Tibial nerve (tissue), 4 donors: Measurements from ENCODE around the gene PLCB2. TPM values are rescaled to one million over a fixed set of nuclear protein-coding genes. Genes with fewer than 3 reads are reported as not detected.

Source experiments
- DNase-seq, 2 donors: peaks; one replicate each; pipeline ENCODE4 v3.0.0-alpha.2; 2019; ENCODE audit warnings: low spot score in 2 of 2
- H3K27ac ChIP-seq, 4 donors: fragments of 200-600 bp; sonication (generic) in 3 of 4; one replicate each; pipeline ENCODE4 v1.5.1; 2017 to 2019; ENCODE audit warnings: mild to moderate bottlenecking in 1 of 4
- H3K27me3 ChIP-seq, 2 donors: fragments of 200-600 bp; sonication (generic) in 1 of 2; one replicate each; pipeline versions ENCODE4 v1.5.1 to v1.6.0; 2017 to 2019
- H3K36me3 ChIP-seq, 3 donors: fragments of 200-600 bp; sonication (generic); one replicate each; pipeline ENCODE4 v1.5.1; 2018 to 2019
- H3K4me1 ChIP-seq, 4 donors: fragments of 200-600 bp; sonication (generic) in 3 of 4; one replicate each; pipeline ENCODE4 v1.5.1; 2017 to 2019
- H3K4me3 ChIP-seq, 4 donors: fragments of 200-600 bp; sonication (generic) in 3 of 4; one replicate each; pipeline ENCODE4 v1.5.1; 2017 to 2019; ENCODE audit warnings: mild to moderate bottlenecking in 1 of 4, moderate library complexity in 1 of 4
- H3K9me3 ChIP-seq, 4 donors: fragments of 200-600 bp; sonication (generic) in 3 of 4; one replicate each; pipeline ENCODE4 v1.5.1; 2017 to 2019
- EP300 ChIP-seq, 2 donors: sonication (generic); formaldehyde crosslinking; IDR thresholded peaks; one replicate each; pipeline ENCODE4 v1.6.1; 2017; ENCODE audit warnings: antibody characterized with exemption in 2 of 2, mild to moderate bottlenecking in 1 of 2
- POLR2A ChIP-seq, 2 donors: fragments of 450-650 bp; IDR thresholded peaks; one replicate each; pipeline ENCODE4 v1.6.1; 2017; ENCODE audit warnings: antibody characterized with exemption in 2 of 2, mild to moderate bottlenecking in 2 of 2, moderate library complexity in 2 of 2
- WGBS, 2 donors: methylation state at CpG; one replicate each; pipeline ENCODE4 v1.1.5; 2018; 5-methylcytosine and 5-hydroxymethylcytosine counted together
- total RNA-seq, 4 donors: library from RNA; depleted of rRNA; stranded (reverse); fragments of >200 nt; gene quantifications; one replicate each; pipeline ENCODE4 v1.1.0, GENCODE V29; 2016
- TF ChIP-seq, protein P1 (sequence below), 5 experiments: fragments of 200-600 bp in 3 of 5; fragments of 450-650 bp in 2 of 5; sonication (generic) in 3 of 5; IDR thresholded peaks; one replicate each; pipeline ENCODE4 v1.5.1; 2016 to 2019; ENCODE audit warnings: antibody characterized with exemption in 5 of 5, mild to moderate bottlenecking in 3 of 5, moderate library complexity in 2 of 5

PLCB2 gene
- total RNA-seq, 4 donors from 2014 or later: 14.9 to 42.3 (median 17.0) TPM

DNA sequence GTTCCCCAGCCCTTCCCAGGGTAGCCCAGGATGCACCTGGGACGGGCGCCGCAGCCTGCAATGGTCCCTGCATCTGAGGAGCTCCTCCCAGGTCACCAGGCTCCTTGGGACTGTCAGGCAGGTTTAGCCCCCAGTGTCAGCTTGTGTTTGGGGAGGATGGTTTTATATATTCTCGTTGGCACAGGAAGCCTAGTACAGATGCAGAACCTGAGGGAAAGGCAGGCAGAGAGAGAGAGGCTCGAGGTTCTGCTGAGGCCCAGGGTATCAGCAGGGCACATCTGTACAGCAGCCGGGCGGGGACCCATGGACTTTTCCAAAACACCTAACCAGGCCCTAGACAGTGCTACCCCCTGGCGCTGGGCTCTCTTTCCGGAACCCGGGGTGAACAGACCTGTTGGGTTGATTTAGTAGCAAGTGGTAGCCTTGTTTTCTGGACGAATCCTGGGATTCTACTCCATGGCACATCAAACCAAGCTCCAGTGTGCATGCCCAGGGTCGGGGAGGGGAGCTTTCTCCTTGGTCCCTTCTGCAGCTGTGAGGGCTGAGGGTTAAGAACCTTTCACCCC lies 60.2 kb downstream of the PLCB2 start:
- Histone ChIP-seq H3K4me3 (no peak overlapping the region), H3K4me1 (peaks cover 0 to 9% (median 2%) of the 10 kb centered on the region in 4 donors), H3K27me3 (peaks cover 0 to 6% of the 10 kb centered on the region in 2 donors), H3K9me3 (no peaks in the 10 kb centered on the region), H3K27ac (no peak overlapping the region), H3K36me3 (no peaks in the 10 kb centered on the region)
- no peak for TF ChIP-seq POLR2A (IDR thresholded peaks at IDR 0.05)
- TF ChIP-seq EP300 (IDR thresholded peaks at IDR 0.05): no peak
- TF ChIP-seq, protein P1, sequence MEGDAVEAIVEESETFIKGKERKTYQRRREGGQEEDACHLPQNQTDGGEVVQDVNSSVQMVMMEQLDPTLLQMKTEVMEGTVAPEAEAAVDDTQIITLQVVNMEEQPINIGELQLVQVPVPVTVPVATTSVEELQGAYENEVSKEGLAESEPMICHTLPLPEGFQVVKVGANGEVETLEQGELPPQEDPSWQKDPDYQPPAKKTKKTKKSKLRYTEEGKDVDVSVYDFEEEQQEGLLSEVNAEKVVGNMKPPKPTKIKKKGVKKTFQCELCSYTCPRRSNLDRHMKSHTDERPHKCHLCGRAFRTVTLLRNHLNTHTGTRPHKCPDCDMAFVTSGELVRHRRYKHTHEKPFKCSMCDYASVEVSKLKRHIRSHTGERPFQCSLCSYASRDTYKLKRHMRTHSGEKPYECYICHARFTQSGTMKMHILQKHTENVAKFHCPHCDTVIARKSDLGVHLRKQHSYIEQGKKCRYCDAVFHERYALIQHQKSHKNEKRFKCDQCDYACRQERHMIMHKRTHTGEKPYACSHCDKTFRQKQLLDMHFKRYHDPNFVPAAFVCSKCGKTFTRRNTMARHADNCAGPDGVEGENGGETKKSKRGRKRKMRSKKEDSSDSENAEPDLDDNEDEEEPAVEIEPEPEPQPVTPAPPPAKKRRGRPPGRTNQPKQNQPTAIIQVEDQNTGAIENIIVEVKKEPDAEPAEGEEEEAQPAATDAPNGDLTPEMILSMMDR (IDR thresholded peaks at IDR 0.05): no peak
- 88 to 89% methylated on average over 12 of the region's 12 CpGs for WGBS, 2 donors
- DNase-seq: no peak

DNA sequence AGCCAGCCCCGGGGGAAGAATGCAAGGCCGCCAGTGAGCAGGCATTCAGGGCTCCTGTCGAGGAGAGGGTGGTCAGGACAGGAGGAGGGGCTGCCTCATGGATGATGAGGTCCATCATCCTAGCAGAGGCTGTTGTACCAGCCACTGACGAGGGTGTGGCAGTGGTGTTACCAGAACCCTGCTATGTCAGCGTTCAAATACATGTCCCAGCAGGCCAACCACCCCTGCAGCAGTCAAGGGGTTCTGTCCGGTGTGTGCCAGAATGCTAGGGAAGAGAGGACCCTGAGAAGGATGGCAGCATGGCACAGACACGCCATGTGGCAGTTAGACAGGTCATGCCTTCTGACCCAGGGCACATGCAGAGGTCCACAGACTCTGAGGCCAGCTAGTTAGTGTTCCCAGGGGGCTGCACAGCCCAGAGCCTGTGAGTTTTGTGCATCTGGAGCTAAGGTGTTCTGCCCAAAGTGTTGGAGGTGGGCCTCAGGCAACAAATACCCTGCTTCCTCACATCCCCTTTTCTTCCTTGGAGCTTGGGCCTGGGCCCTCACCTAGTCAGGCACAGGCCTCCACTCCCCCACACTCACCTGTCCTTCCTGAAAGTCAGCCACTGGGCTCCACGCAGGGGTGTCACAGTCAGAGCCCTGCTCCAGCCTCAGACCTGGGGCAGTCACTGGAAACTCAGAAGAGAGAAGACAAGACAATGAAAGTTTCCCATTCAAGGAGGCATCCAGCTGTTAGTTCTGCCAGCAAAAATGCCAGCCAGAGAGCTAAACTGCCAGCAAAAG lies 61.0 kb downstream of the PLCB2 start:
- no peaks in the 10 kb centered on the region for H3K36me3 ChIP-seq
- no peak overlapping the region for H3K27ac ChIP-seq
- DNase-seq: no peak
- WGBS, 2 donors: 86 to 98% methylated on average over 7 to 8 of the region's 8 CpGs
- H3K4me3 ChIP-seq: no peak overlapping the region
- TF ChIP-seq POLR2A (IDR thresholded peaks at IDR 0.05) (no peak), EP300 (IDR thresholded peaks at IDR 0.05) (no peak)
- TF ChIP-seq, protein P1 (IDR thresholded peaks at IDR 0.05): no peak
- H3K27me3 ChIP-seq: no peaks in the 10 kb centered on the region
- H3K4me1 ChIP-seq: peaks cover 0 to 2% (median 0%) of the 10 kb centered on the region in 4 donors
- no peaks in the 10 kb centered on the region for H3K9me3 ChIP-seq

GRCh38 chr15:40245666-40246450 lies 61.9 kb downstream of the PLCB2 start:
- no peaks in the 10 kb centered on the region for H3K27me3 ChIP-seq
- H3K9me3 ChIP-seq: no peaks in the 10 kb centered on the region
- H3K4me1 ChIP-seq: peaks cover 0 to 2% (median 0%) of the 10 kb centered on the region in 4 donors
- WGBS, 2 donors: 85 to 86% methylated on average over 7 to 8 of the region's 9 CpGs
- TF ChIP-seq, protein P1 (IDR thresholded peaks at IDR 0.05): no peak
- TF ChIP-seq POLR2A (IDR thresholded peaks at IDR 0.05) (no peak), EP300 (IDR thresholded peaks at IDR 0.05) (no peak)
- H3K27ac ChIP-seq: no peak overlapping the region
- no peaks in the 10 kb centered on the region for H3K36me3 ChIP-seq
- DNase-seq: no peak
- no peak overlapping the region for H3K4me3 ChIP-seq

DNA sequence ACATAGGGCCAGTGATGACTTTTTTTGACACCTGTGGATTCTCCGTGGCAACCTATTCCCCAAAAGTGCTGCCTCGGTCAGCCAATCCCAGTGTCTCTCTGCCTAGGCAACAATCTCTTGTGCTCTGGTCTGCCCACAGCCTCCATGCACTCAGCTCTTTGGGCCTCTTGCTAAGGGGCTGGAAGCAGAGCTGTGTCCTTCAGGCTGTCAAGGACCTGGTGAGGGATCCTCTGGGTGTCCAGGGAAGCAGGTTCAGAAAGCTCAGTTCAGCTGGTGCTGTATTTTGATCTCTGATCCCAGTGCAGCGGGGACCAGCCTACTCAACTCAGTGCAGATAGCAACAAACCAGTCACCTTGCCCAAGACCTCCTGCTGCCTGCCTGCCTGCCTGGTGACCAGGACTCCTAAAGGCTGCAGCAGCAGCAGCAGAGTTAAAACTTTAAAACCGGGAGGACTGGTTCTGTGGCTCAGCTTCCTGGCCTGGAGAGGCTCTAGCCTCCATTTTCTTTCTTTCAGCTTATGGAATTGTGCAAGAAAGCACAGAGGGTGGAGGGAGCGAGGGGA lies 62.7 kb downstream of the PLCB2 start:
- Histone ChIP-seq H3K4me1 (peaks cover 0 to 2% (median 0%) of the 10 kb centered on the region in 4 donors), H3K9me3 (no peaks in the 10 kb centered on the region), H3K36me3 (no peaks in the 10 kb centered on the region), H3K27ac (no peak overlapping the region), H3K27me3 (peaks cover 0 to 4% of the 10 kb centered on the region in 2 donors), H3K4me3 (no peak overlapping the region)
- 61 to 70% methylated on average over 5 of the region's 5 CpGs for WGBS, 2 donors
- no peak for TF ChIP-seq EP300 (IDR thresholded peaks at IDR 0.05)
- TF ChIP-seq POLR2A (IDR thresholded peaks at IDR 0.05): no peak
- TF ChIP-seq, protein P1 (IDR thresholded peaks at IDR 0.05): no peak
- DNase-seq: peak in 1 of 2 donors; percentile 8
